ENCODE results near the gene FBXO3. TPM values are rescaled to one million over a fixed set of nuclear protein-coding genes. Genes with fewer than 3 reads are reported as not detected.

Gene FBXO3
- total and polyA plus RNA-seq, 2 of the 8 experiments (the other 6 are each of a cell fraction or from before 2014, with no cell fraction given): 15.9 to 25.7 TPM

DNA sequence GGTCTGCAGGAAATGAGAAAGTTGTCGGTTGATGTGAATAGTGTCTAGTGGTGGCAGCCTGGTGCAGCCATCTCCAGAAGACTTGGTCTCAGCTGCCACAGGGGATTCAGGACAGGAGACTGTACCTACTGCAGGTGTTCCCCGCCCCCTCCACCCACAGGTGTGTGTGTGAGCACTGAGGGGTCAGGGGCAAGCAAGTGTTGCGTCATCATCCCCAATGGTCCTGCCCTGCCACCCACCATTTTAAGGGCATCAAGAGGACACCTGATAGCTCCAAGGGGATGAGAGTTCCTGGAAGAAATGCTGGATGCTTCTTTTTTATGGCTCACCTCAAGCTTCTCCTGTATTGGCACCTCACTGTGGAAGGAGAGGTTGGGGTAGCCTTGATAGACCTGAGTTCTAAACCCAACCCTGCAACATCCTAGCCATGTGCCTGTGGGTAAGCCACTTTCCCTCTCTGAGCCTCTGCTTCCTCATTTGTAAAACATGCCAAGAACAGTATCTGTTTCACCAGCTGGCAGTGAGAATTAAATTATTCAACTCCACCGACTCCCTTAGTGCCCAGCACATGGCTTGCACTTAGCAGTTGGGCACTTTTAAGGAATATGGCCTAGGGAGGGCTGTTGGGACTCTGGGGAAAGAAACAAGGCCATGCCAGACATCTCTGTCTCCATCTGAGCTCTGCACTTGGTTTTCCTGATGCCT lies 79.8 kb downstream of the FBXO3 start:
- DNase-seq (ENCODE audit: low read depth in 1 of 2, low spot score in 2 of 2): no peak
- no peak overlapping the region for H2BK12ac ChIP-seq (ENCODE audit: low read depth, low read length)
- H3K79me2 ChIP-seq (ENCODE audit: control insufficient read depth in 1 of 2, insufficient read depth in 2 of 2, low read length in 2 of 2): no peaks in the 10 kb centered on the region
- H3K9ac ChIP-seq (replicated peaks in 1 of 4; ENCODE audit: extremely low read depth in 1 of 4, low read depth in 3 of 4, low read length in 3 of 4): no peak overlapping the region
- H3K14ac ChIP-seq (ENCODE audit: insufficient read length): no peak overlapping the region
- H4K20me1 ChIP-seq (replicated peaks in 1 of 2; ENCODE audit: control insufficient read depth in 1 of 2, insufficient read depth in 2 of 2, low read length in 2 of 2): no peaks in the 10 kb centered on the region
- no peak overlapping the region for H2AFZ ChIP-seq (ENCODE audit: low read length)
- FAIRE-seq: no peak
- no peak overlapping the region for H2AK5ac ChIP-seq (ENCODE audit: low read depth, low read length)
- H3K27ac ChIP-seq (ENCODE audit: low read depth, low read length): no peak overlapping the region
- H3K4me3 ChIP-seq (ENCODE audit: extremely low read depth in 1 of 4, insufficient read depth in 2 of 4, low read depth in 3 of 4, low read length in 4 of 4): no peak overlapping the region
- H2BK120ac ChIP-seq (replicated peaks; ENCODE audit: low read depth, low read length): peak overlapping the region; percentile 19
- H3K79me1 ChIP-seq (ENCODE audit: low read depth, low read length): no peaks in the 10 kb centered on the region
- H3K4me2 ChIP-seq (ENCODE audit: insufficient read depth in 1 of 2, low read depth in 2 of 2, low read length in 2 of 2): no peak overlapping the region
- H3K56ac ChIP-seq (replicated peaks; ENCODE audit: insufficient read length, low read depth, low read length): no peak overlapping the region
- H4K91ac ChIP-seq (replicated peaks; ENCODE audit: insufficient read length, low read length): no peak overlapping the region
- H4K5ac ChIP-seq (ENCODE audit: insufficient read length, low read depth, low read length): no peak overlapping the region
- no peaks in the 10 kb centered on the region for H3K23me2 ChIP-seq (ENCODE audit: low read depth, low read length)
- H3K4me1 ChIP-seq (replicated peaks in 1 of 4; ENCODE audit: control insufficient read depth in 3 of 4, insufficient read depth in 4 of 4, low read length in 3 of 4): peaks cover 2 to 16% (median 10%) of the 10 kb centered on the region in 4 experiments
- no peaks in the 10 kb centered on the region for H3K9me3 ChIP-seq (ENCODE audit: insufficient read depth in 2 of 2, low read depth in 1 of 2, low read length in 1 of 2)
- no peaks in the 10 kb centered on the region for H3K36me3 ChIP-seq (ENCODE audit: control insufficient read depth in 2 of 4, insufficient read depth in 4 of 4, low read length in 3 of 4)
- WGBS, 2 experiments (ENCODE audit: extremely low coverage in 1 of 2, insufficient coverage in 1 of 2, insufficient read length in 1 of 2, insufficient replicate concordance in 2 of 2, low coverage in 1 of 2, low lambda C conversion rate in 2 of 2, missing lambda C conversion rate in 1 of 2): 80% methylated on average over 4 of the region's 4 CpGs; no CpG with 5 or more reads in 1 of the 2 experiments
- H2BK15ac ChIP-seq (ENCODE audit: low read length): no peak overlapping the region
- no peak overlapping the region for H2BK20ac ChIP-seq (ENCODE audit: low read length)
- no peak overlapping the region for H3K18ac ChIP-seq (ENCODE audit: extremely low read depth, low read length)
- ChIA-PET CTCF (ENCODE audit: partially characterized antibody) (interaction anchor here (0.6 to 14.5 kb wide), 8 partner anchors 9 to 364 kb away, joined by 3 to 167 read pairs (median 3); no protein-coding TSS in a partner anchor), POLR2A (ENCODE audit: partially characterized antibody) (no interaction called here)
- no peak overlapping the region for H4K8ac ChIP-seq (ENCODE audit: extremely low read depth, insufficient read depth, low read length)
- H3K23ac ChIP-seq (ENCODE audit: insufficient read length): no peak overlapping the region
- H3K27me3 ChIP-seq (replicated peaks in 1 of 4; ENCODE audit: control insufficient read depth in 3 of 4, extremely low read depth in 1 of 4, insufficient read depth in 3 of 4, low read length in 3 of 4): peaks cover 0 to 4% (median 3%) of the 10 kb centered on the region in 4 experiments; a peak in 4 of 7 replicates
- no peak overlapping the region for H3K4ac ChIP-seq (replicated peaks; ENCODE audit: insufficient read length, low read depth, low read length)
- no peak overlapping the region for H2BK5ac ChIP-seq (ENCODE audit: low read depth, low read length)
- TF ChIP-seq SUZ12 (IDR thresholded peaks at IDR 0.05; ENCODE audit: low read length) (no peak), GTF2F1 (IDR thresholded peaks at IDR 0.05; ENCODE audit: borderline replicate concordance, low read depth, low read length) (no peak), MAFK (IDR thresholded peaks at IDR 0.05; ENCODE audit: low read depth, low read length) (no peak), BRCA1 (IDR thresholded peaks at IDR 0.05; ENCODE audit: low read depth, low read length) (no peak)

Data from H1 (cell line).